Measurements from ENCODE around the gene SLC10A2.

SLC10A2 gene

GRCh38 chr13:103044056-103044455 lies 22.2 kb downstream of the SLC10A2 start:
- DNase-seq: no peak

GRCh38 chr13:103040006-103040405 lies 26.2 kb downstream of the SLC10A2 start:
- no peak for DNase-seq

DNA sequence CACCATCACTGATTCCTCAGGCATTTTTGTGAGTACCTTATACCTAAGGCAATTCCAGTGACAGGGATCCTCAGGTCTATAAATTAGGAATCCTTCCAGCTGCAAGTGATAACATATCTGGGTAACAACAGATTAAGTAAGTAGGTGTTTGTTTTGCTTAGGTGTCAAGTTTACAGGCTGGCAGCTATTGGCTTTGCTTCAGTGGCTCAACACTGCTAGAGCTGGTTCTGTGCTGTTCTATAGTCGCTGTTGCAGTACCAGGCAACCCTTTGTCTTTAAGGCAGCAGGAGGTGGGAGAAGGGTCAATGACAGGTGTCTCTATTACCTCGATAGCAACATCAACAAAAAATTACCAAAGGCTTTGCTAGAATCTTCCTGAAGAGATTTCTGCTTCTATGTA lies 27.0 kb downstream of the SLC10A2 start:
- no peak for DNase-seq

DNA sequence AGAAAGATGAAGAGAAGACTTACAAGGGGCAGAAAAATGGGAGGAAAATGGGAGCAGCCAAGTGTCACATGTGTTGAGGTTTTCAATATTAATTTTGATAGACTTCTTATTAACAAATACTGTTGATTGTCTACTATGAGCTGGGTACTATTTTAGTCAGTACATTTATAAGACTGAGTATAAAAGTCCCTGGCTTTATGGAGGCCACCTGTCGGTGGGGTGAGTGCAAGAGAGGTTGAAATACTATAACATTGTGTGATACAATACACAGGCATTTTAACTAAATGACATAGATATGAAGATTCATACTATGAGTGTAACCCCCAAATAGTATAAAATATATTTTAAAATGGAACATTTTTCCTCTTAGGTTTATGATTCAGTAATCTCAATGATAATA lies 29.9 kb downstream of the SLC10A2 start:
- DNase-seq: no peak

DNA sequence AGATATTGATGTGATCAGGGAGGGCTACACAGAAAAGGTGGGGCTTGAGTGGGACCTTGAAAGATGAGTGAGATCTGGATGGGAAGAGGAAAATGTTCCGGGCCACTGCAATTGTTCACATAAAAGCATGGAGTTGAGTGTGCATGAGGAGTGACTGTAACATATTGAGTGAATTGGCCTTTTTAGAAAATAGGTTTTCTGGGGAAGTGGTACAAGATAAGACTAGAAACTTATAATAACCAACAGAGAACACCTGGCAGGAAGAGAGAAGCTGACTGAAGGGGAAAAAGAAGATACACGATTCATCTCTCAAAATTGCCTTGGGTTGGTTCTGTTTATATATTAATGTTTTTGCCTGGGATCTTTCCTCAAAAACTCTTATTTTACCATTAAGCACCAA lies 32.2 kb downstream of the SLC10A2 start:
- DNase-seq: no peak

GRCh38 chr13:103031332-103031873 lies 34.8 kb downstream of the SLC10A2 start:
- DNase-seq: no peak

GRCh38 chr13:103030776-103031175 lies 35.4 kb downstream of the SLC10A2 start:
- no peak for DNase-seq

- DNase-seq: no peak
Measured at GRCh38 chr13:103029798-103030197, 36.4 kb downstream of the SLC10A2 start.

DNA sequence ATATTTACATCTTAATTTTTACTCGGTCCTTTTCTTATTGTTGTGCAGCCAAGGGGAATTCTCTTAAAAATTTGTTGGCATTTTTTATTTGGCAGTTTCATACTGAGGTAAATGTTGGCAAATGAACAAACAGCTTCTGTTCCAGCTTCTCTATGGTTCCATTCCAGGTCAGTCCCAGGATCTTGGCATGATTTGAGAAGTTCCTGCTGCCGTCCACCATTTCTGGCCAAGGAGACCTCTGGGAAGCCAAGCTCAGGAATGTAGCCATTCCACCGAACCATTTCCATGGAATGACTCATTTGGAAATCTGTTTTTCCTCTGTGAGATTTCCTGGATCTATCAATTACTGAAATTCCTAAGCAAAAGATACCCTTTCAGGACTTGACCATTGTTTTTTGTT lies 43.9 kb downstream of the SLC10A2 start:
- DNase-seq: no peak

- no peak for DNase-seq
Measured at GRCh38 chr13:103018556-103018955, 47.7 kb downstream of the SLC10A2 start.

DNA sequence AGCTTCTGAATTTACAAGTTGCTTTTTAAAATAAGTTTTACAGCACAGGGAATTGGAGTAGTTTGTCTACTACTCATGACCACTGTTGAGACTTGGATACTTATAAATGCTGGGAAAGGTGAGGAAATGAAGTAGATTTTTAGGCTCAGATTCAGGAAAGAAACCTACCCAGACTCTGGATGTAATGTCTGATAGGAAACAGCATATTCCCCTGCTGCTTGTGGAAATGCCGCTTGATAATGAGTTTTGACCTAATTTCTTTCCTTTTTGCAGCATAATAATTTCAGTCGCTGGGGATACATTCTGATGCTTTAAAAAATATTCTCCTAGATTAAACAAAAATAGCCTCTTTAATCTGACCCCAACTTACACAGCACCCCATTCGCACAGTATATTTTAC lies 53.6 kb downstream of the SLC10A2 start:
- DNase-seq: no peak

DNA sequence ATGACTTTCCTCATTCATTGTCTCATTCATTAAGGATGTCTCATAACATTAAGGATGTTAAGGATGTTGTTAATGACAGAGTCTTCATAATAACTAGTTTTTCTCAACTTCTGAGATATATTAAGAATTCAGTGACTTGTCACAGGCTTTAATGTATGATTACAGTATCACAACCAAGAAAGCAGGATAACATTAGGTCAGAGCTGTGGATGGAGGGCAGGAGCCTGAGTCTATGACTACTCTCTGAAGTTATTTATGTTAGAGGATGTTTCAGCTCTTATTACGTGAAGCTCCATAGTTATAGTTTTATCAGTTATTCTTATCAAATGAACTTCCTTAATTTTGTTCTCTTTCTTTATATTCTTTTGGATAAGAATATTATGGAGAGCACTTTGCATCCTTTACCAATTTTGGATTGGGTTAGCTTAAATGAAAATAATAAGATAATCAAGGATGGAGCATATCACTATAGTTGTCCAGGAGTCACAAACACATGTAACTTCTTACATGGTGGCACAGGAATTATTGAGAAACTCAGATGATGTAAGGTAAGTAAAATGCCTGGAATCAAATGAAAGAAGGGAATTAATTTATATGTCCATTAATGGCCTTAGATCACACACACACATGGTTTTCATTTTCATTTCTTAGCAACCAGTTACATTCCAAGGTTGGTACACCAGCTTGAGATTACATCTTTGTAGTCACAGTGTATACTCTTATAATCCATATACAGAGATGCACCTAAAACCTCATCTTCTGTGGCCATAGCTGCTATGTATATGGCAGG lies 57.0 kb downstream of the SLC10A2 start:
- no peak for DNase-seq

- no peak for DNase-seq
Measured at GRCh38 chr13:103007427-103007762, 58.8 kb downstream of the SLC10A2 start.

- no peak for DNase-seq
Measured at GRCh38 chr13:103006641-103007426, 59.4 kb downstream of the SLC10A2 start.

- no peak for DNase-seq
Measured at GRCh38 chr13:103004661-103005345, 61.4 kb downstream of the SLC10A2 start.

GRCh38 chr13:103003631-103004030 lies 62.6 kb downstream of the SLC10A2 start:
- DNase-seq: no peak

GRCh38 chr13:103002279-103002678 lies 63.9 kb downstream of the SLC10A2 start:
- DNase-seq: no peak

DNA sequence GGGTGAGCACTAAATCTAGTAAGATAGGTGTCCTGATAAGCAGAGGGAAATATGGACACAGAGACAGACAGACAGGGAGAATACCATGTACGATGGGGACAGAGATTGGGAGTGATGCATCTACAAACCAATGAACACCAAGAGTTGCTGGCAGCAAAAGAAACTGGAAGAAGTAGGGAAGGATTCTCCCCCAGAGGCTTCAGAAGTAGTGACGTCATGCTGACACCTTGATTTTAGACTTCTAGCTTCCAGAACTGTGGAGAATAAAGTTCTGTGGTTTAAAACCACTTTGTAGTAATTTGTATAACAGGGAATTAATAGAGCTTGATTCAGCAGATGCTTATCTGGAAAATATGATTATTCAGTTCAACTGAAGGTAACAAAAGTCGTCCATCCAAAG lies 66.1 kb downstream of the SLC10A2 start:
- DNase-seq: no peak

DNA sequence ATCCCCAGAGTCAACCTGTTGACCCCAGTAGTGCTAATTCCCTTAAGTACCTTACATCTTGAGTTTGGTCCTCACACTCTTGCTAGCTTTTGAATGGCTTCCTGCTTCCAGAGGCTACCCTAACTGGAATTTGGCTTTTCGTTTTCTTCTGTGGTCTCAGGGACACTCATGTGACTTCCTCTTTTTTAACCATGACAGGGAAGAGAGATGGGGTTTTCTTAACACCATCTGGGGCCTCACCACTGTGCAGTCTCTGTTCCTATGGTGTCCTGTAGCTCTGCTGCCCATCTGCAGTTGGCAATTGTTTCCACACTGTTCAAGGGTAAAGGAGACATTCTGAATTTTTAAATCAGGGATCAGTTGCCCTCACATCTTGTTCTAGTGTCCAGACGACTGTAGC lies 66.7 kb downstream of the SLC10A2 start:
- DNase-seq: no peak
